GM18502 (cell line): ENCODE results near the gene RAB3GAP2.
"Not testable (repeated sequence)": the region's sequence is repeated elsewhere in the genome, so short reads cannot be mapped to it uniquely, and the experiment has no call there.

ENCODE experiments used
- ATAC-seq: cut with Tn5 transposase; IDR thresholded peaks from one replicate; pipeline ENCODE4 v1.9.1; 2021; ENCODE audit warnings: mild to moderate bottlenecking; ENCODE audit not compliant: unreplicated experiment, poor library complexity

The RAB3GAP2 gene

GRCh38 chr1:220217383-220217988 lies 54.8 kb downstream of the RAB3GAP2 start:
- no peak for ATAC-seq

DNA sequence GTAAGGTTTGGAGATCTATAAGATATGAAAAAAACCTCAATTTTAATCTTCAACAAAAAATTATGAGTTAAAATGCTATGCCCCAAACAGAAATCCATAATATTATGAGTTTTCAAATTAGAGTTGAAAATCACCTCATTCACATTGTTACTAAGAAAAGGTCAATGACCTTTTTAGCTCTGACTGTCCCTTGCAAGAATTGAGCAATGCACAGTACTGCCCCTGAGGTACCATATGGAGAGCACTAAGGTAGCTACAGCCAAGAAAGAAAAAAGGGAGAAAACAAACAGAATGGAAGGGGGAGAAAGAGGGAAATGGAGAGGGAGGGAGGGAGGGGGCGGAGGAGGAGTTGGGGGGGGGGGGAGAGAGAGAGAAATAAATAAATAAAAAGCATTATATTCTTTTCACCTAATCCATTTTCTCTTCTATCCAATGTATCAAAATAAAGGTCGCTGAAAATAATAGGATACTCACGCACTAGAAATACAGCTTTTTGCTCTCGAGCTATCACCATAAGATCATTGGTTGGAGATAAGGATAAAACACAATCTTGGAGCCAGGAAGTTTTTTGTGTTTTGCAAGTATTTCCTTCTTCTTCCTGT lies 58.8 kb downstream of the RAB3GAP2 start:
- ATAC-seq: no peak

DNA sequence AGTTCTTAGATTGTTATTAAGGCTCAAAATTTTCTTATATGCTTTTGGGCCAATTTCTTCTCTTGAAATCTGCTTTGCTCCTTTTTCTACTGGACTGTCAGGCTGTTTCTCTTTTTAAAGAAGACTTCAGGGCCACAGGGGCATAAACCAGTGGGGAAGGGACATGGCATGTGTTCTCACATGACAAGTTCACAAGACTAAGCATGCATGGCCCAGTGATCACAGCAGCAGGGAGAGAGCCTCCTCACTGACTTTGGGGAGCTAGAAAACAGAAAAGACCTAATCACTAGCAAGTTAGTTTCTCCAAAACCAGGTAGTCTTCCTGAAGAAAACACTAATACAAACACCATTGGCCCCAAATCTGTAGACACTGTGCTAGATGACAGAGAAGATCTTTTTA lies 64.8 kb downstream of the RAB3GAP2 start:
- no peak for ATAC-seq

GRCh38 chr1:220204758-220205157 lies 67.5 kb downstream of the RAB3GAP2 start:
- not testable (repeated sequence) for ATAC-seq

- no peak for ATAC-seq
These were observed 68.4 kb downstream of the RAB3GAP2 start for GRCh38 chr1:220203816-220204215.

- no peak for ATAC-seq
These were observed 73.9 kb downstream of the RAB3GAP2 start for GRCh38 chr1:220198186-220199005.

- no peak for ATAC-seq
These were observed 76.6 kb downstream of the RAB3GAP2 start for GRCh38 chr1:220195701-220196100.

DNA sequence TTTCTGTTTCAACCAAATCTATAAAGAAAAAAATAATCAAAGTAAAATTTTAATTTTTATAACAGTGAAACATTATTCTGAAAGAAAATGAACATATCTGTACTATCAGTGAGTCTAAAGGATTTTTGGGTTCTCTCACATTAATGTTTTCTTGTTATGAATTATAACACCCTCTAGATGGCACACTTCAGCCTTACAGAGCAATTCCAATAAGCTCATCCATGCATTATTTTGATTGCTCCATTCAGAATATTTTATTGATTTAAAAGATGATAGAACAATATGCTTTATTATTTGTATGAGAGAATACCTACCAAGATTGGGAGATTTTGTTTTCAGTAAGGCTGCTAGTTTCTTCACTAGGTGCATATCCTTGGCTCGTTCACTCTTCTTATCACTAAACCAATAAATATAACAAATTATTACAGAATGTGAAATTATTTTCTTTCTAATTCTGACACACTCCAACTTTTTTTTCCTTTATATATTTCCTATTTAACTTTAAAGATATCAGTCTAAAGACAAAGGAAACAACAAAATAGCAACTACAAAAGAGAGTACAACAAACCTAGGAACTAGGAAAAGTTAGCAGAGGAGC lies 82.4 kb downstream of the RAB3GAP2 start:
- no peak for ATAC-seq

- no peak for ATAC-seq
These were observed 83.7 kb downstream of the RAB3GAP2 start for GRCh38 chr1:220188538-220188937.

- ATAC-seq: no peak
These were observed 85.5 kb downstream of the RAB3GAP2 start for GRCh38 chr1:220186752-220187151.

DNA sequence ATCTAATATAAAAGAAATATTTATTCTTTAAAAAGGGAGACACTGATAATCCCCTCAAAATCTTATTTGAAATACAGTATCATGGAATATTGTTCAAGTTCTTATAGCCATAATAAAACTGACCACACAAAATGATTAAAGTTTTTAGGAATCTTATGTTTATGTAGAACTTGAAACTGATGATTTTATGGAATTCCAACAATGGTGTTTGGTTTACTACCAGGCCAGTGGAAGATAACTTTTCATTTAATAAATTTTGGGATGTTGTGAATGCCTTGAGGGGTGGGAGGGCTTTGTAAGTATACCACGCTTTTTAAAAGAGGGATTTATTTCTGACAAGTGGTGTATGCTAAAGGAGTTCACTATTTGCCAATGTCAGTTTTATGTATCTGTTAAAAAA lies 87.7 kb downstream of the RAB3GAP2 start:
- ATAC-seq: no peak

GRCh38 chr1:220182656-220183055 lies 89.6 kb downstream of the RAB3GAP2 start:
- ATAC-seq: no peak

- no peak for ATAC-seq
These were observed 90.1 kb downstream of the RAB3GAP2 start for GRCh38 chr1:220182111-220182510.

DNA sequence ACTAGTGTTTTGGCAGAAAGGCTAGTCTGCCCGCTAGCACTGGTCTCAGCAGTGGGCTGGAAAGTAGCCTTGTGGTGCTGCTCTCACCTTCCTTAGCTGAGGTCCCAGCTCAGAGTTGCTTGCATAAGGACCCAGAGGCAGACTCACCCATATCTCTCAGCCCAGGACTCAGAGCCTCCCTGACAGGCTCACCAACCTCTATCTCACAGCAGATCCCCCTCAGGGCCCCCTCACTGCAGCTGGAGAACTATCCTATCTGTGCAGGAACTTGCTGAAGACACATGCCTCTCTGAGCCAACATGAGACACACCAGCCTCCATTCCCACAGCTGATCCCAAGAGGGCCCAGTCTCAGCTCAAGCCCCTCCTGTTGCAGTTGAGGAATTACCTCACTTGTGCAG lies 95.7 kb downstream of the RAB3GAP2 start:
- ATAC-seq: no peak

- no peak for ATAC-seq
These were observed 101.3 kb downstream of the RAB3GAP2 start for GRCh38 chr1:220170836-220171526.

DNA sequence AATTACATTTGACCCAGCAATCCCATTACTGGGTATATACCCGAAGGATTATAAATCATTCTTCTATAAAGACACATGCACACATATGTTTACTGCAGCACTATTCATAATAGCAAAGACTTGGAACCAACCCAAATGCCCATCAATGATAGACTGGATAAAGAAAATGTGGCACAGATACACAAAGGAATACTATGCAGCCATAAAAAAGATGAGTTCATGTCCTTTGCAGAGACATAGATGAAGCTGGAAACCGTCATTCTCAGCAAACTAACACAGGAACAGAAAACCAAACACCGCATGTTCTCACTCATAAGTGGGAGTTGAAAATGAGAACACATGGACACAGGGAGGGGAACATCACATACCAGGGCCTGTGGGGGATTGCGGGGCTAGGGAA lies 102.4 kb downstream of the RAB3GAP2 start:
- ATAC-seq: not testable (repeated sequence)

GRCh38 chr1:220166853-220167252 lies 105.4 kb downstream of the RAB3GAP2 start:
- no peak for ATAC-seq

GRCh38 chr1:220164517-220164916 lies 107.7 kb downstream of the RAB3GAP2 start:
- ATAC-seq: no peak

DNA sequence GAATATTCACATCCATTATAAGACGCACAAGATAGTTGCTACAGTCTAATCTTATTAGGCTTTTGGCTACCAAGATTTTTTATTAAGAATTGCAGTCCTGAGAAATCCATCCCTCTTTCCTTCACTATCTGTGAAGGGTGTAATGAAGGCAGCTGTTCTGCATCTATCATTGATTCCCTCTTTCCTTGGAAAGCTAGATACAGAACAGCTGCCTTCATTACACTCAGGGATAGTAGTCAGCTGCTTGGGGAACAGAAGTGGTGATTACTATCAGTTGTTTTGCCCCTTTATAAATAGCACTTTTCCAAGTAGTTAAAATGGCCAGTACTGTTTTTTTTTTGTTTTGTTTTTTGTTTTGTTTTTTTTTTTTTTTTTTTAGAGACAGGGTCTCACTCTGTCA lies 108.1 kb downstream of the RAB3GAP2 start:
- ATAC-seq: no peak

DNA sequence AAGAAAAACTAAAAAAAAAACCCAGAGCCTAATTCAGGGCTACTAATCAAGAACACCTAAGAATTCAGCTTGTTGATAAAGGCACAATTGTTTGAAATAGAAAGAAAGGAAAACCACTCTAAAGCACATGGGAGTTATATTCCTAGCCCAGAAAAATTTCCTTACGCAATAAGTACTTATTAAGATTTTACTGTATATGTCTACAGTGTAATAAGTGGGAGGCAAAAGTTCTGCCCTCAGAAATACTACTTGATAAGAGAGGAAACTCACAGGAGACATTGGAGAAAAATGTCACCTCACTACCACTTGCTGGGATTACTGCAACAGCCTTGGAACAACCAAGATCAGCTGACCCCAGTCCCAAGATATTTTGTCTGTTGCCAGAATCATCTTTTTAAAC lies 112.2 kb downstream of the RAB3GAP2 start:
- no peak for ATAC-seq

- no peak for ATAC-seq
These were observed 113.2 kb downstream of the RAB3GAP2 start for GRCh38 chr1:220159041-220159440.
